SH-SY5Y (cell line): ENCODE data around the gene PEAR1.

ENCODE experiments used
- GATA2 ChIP-seq: IDR thresholded peaks from 2 replicates; pipeline ENCODE4 v1.6.1; 2011; ENCODE audit warnings: mild to moderate bottlenecking, low read depth, low read length
- GATA3 ChIP-seq: IDR thresholded peaks from 2 replicates; pipeline ENCODE4 v1.6.1; 2011; ENCODE audit warnings: low read depth, mild to moderate bottlenecking, low read length, moderate library complexity

DNA sequence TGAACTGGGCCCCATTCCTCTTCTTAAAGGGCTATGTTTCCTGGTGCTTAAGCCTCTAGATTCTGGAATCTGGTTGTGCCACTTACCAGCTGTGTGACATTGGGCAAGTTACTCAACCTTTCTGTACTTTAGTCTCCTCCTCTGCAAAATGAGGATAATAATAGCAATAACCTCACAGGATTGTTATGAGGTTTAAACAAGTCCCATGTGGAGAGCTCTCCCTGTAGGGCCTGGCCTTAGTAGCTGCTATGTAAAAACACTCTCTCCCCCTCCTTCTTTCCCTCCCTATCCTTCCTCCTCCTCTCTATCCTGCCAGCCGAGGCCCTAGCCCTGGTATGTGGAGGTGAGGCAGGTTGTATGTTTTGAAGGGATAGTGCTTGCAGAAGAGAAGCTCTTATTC lies 8.2 kb upstream of the PEAR1 start:
- TF ChIP-seq GATA3 (no peak), GATA2 (no peak)
